B cell (primary cell): ENCODE measurements around the gene SOX8. TPM values are rescaled to one million over a fixed set of nuclear protein-coding genes. Genes with fewer than 3 reads are reported as not detected.

Source experiments
- ATAC-seq: fragments of 200-7000 bp; cut with Tn5 transposase; one replicate; pipeline ENCODE4 v1.10.0; 2021; ENCODE audit warnings: low read depth, mild to moderate bottlenecking, moderate number of reproducible peaks, moderate library complexity
- CTCF ChIA-PET: fragments of 350-600 bp; sonication (Branson Sonifier 250); formaldehyde crosslinking; loops from one replicate; lab custom pipeline; 2021; ENCODE audit warnings: antibody characterized with exemption, inconsistent platforms; lab: Charles Lee
- POLR2A ChIA-PET: fragments of 350-600 bp; sonication (Branson Sonifier 250); formaldehyde crosslinking; loops from one replicate; lab custom pipeline; 2021; ENCODE audit warnings: antibody characterized with exemption; lab: Charles Lee
- DNase-seq: peaks from one replicate; pipeline ENCODE4 v3.0.0; 2013
- H2AFZ ChIP-seq: 2 replicates; pipeline ENCODE4 v1.6.1; 2012; ENCODE audit warnings: mild to moderate bottlenecking, low read depth, low read length; ENCODE audit not compliant: insufficient read depth, poor library complexity, severe bottlenecking
- H3K27ac ChIP-seq, 2 donors: 1 replicate in 1 of 2; 2 replicates in 1 of 2; pipeline ENCODE4 v1.5.1; 2012 to 2013; ENCODE audit warnings: low read length in 2 of 2, mild to moderate bottlenecking in 2 of 2, moderate library complexity in 1 of 2
- H3K27me3 ChIP-seq, 4 experiments: fragments of 200-600 bp in 1 of 4; sonication (generic) in 1 of 4; replicated peaks in 1 of 4; 1 replicate in 2 of 4; 2 replicates in 2 of 4; pipeline versions ENCODE4 v1.6.1 to v1.7.0; 2013 to 2016; ENCODE audit warnings: low read length in 3 of 4, mild to moderate bottlenecking in 2 of 4, mixed read lengths in 1 of 4, moderate library complexity in 1 of 4; ENCODE audit not compliant: insufficient read depth in 4 of 4, control insufficient read depth in 3 of 4; ENCODE audit errors: control extremely low read depth in 1 of 4
- H3K36me3 ChIP-seq, 2 experiments: replicated peaks in 1 of 2; 1 replicate in 1 of 2; 2 replicates in 1 of 2; pipeline versions ENCODE4 v1.6.1 to v1.7.1; 2013; ENCODE audit warnings: low read length in 1 of 2; ENCODE audit not compliant: insufficient read depth in 2 of 2, control insufficient read depth in 1 of 2; ENCODE audit errors: control extremely low read depth in 1 of 2, extremely low read depth in 1 of 2
- H3K4me1 ChIP-seq, 2 donors: fragments of 200-600 bp in 1 of 2; sonication (generic) in 1 of 2; 1 replicate in 1 of 2; 2 replicates in 1 of 2; pipeline versions ENCODE4 v1.5.1 to v1.6.1; 2013 to 2017; ENCODE audit warnings: low read length in 2 of 2; ENCODE audit not compliant: control insufficient read depth in 2 of 2, insufficient read depth in 2 of 2
- H3K4me2 ChIP-seq: replicated peaks from 2 replicates; pipeline ENCODE3; 2012; ENCODE audit warnings: mild to moderate bottlenecking, low read depth, low read length; ENCODE audit not compliant: poor library complexity, severe bottlenecking
- H3K4me3 ChIP-seq, 5 experiments: fragments of 200-600 bp in 1 of 5; sonication (generic) in 1 of 5; 1 replicate in 3 of 5; 2 replicates in 2 of 5; pipeline versions ENCODE4 v1.5.1 to v1.7.0; 2011 to 2016; ENCODE audit warnings: low read length in 4 of 5, mild to moderate bottlenecking in 4 of 5, low read depth in 2 of 5, control low read depth in 1 of 5, moderate library complexity in 1 of 5; ENCODE audit not compliant: insufficient read depth in 1 of 5; ENCODE audit errors: control extremely low read depth in 1 of 5, extremely low read depth in 1 of 5
- H3K79me2 ChIP-seq: fragments of 200-600 bp; sonication (generic); one replicate; pipeline ENCODE4 v1.6.0; 2016; ENCODE audit warnings: low read length; ENCODE audit not compliant: control insufficient read depth, insufficient read depth
- H3K9ac ChIP-seq: fragments of 200-600 bp; sonication (generic); 2 replicates; pipeline ENCODE4 v1.6.1; 2017; ENCODE audit warnings: mild to moderate bottlenecking, low read length, moderate library complexity
- H3K9me3 ChIP-seq, 3 donors: one replicate each; pipeline versions ENCODE4 v1.6.1 to v1.7.1; 2013; ENCODE audit warnings: low read length in 2 of 3; ENCODE audit not compliant: control insufficient read depth in 2 of 3, insufficient read depth in 1 of 3; ENCODE audit errors: control extremely low read depth in 1 of 3
- H4K20me1 ChIP-seq: 2 replicates; pipeline ENCODE4 v1.6.0; 2012; ENCODE audit warnings: mild to moderate bottlenecking, low read length; ENCODE audit not compliant: insufficient read depth, control insufficient read depth, poor library complexity, severe bottlenecking
- H3K27ac Mint-ChIP-seq: one replicate; pipeline ENCODE4 v1.8.0; 2021; ENCODE audit warnings: mixed read lengths
- H3K27me3 Mint-ChIP-seq: one replicate; pipeline ENCODE4 v1.8.0; 2021; ENCODE audit warnings: mixed read lengths
- H3K4me1 Mint-ChIP-seq: one replicate; pipeline ENCODE4 v1.8.0; 2021; ENCODE audit warnings: mixed read lengths
- H3K4me3 Mint-ChIP-seq: one replicate; pipeline ENCODE4 v1.8.0; 2021; ENCODE audit warnings: mixed read lengths
- H3K9me3 Mint-ChIP-seq: one replicate; pipeline ENCODE4 v1.8.0; 2022; ENCODE audit warnings: mixed read lengths; ENCODE audit not compliant: insufficient read depth
- CTCF ChIP-seq: fragments of 200-600 bp; IDR thresholded peaks from one replicate; pipeline ENCODE4 v1.8.0; 2022; ENCODE audit warnings: antibody characterized with exemption, mild to moderate bottlenecking
- EZH2 ChIP-seq: IDR thresholded peaks from 2 replicates; pipeline ENCODE4 v1.6.1; 2012; ENCODE audit warnings: borderline replicate concordance, low read depth, mild to moderate bottlenecking, moderate library complexity, low read length; ENCODE audit not compliant: insufficient read depth, poor library complexity, severe bottlenecking
- WGBS: methylation state at CpG from one replicate; pipeline ENCODE4 v1.1.5; 2013; ENCODE audit warnings: missing lambda C conversion rate; ENCODE audit not compliant: insufficient coverage; 5-methylcytosine and 5-hydroxymethylcytosine counted together
- intact Hi-C: fragments of 100-400 bp; cut with micrococcal nuclease; formaldehyde crosslinking; loops from one replicate; pipeline ENCODE4 v1.10.0; 2022
- polyA plus RNA-seq: library from polyadenylated mRNA; depleted of rRNA; stranded (reverse); fragments of >200 nt; gene quantifications from 2 replicates; pipeline ENCODE4 v1.2.3, GENCODE V29; 2012
- total RNA-seq, 2 donors: library from RNA; stranded (reverse); fragments of 120-200 nt in 1 of 2; gene quantifications; 1 replicate in 1 of 2; 2 replicates in 1 of 2; pipeline versions ENCODE4 v1.2.3 to v1.2.4, GENCODE V29; 2013 to 2022

Gene SOX8
- total and polyA plus RNA-seq, 2 donors (not counting 1 experiment from before 2014, with no cell fraction given) = 0.03 to 1.2 TPM

- Histone ChIP-seq H3K9me3 (peaks cover 3 to 39% (median 16%) of the 10 kb centered on the region in 3 donors), H3K79me2 (no peaks in the 10 kb centered on the region), H3K4me3 (no peak overlapping the region), H3K27ac (no peak overlapping the region), H3K27me3 (no peaks in the 10 kb centered on the region), H4K20me1 (no peaks in the 10 kb centered on the region), H3K9ac (no peak overlapping the region), H3K4me1 (no peaks in the 10 kb centered on the region), H3K36me3 (peaks cover 7 to 9% of the 10 kb centered on the region in 2 experiments), H3K4me2 (no peak overlapping the region), H2AFZ (no peak overlapping the region)
- ChIA-PET POLR2A (no interaction called here), CTCF (interaction anchor here (0.6 kb wide), 1 partner anchor 80 kb away, joined by 3 read pairs; no protein-coding TSS in a partner anchor)
- DNase-seq (no peak), ATAC-seq (no peak)
- Mint-ChIP-seq H3K4me3 (no peak overlapping the region), H3K27ac (no peak overlapping the region), H3K27me3 (no peaks in the 10 kb centered on the region), H3K4me1 (no peaks in the 10 kb centered on the region), H3K9me3 (peaks cover 19% of the 10 kb centered on the region)
- intact Hi-C loops = no loop called here
- WGBS = 92% methylated on average over 12 of the region's 17 CpGs
- no peak for TF ChIP-seq CTCF
- no peak for TF ChIP-seq EZH2
Observed at GRCh38 chr16:939941-940340, 41.6 kb upstream of the SOX8 start.

GRCh38 chr16:942436-943060 is 39.0 kb upstream of the SOX8 start:
- H3K4me2 ChIP-seq = no peak overlapping the region
- intact Hi-C loops = no loop called here
- no peaks in the 10 kb centered on the region for H3K4me1 ChIP-seq
- H3K27me3 Mint-ChIP-seq = no peaks in the 10 kb centered on the region
- no peak overlapping the region for H3K4me3 ChIP-seq
- no peak overlapping the region for H3K4me3 Mint-ChIP-seq
- ChIA-PET POLR2A (no interaction called here), CTCF (no interaction called here)
- H3K9ac ChIP-seq = no peak overlapping the region
- no peak for TF ChIP-seq EZH2
- no peak for TF ChIP-seq CTCF
- 95% methylated on average over 3 of the region's 4 CpGs for WGBS
- ATAC-seq (no peak), DNase-seq (no peak)
- H3K36me3 ChIP-seq = peaks cover 9 to 27% of the 10 kb centered on the region in 2 experiments
- H3K9me3 ChIP-seq = peaks cover 3 to 39% (median 16%) of the 10 kb centered on the region in 3 donors
- peaks cover 19% of the 10 kb centered on the region for H3K9me3 Mint-ChIP-seq
- H4K20me1 ChIP-seq = no peaks in the 10 kb centered on the region
- H2AFZ ChIP-seq = no peak overlapping the region
- no peaks in the 10 kb centered on the region for H3K4me1 Mint-ChIP-seq
- no peak overlapping the region for H3K27ac ChIP-seq
- H3K27ac Mint-ChIP-seq = no peak overlapping the region
- no peaks in the 10 kb centered on the region for H3K27me3 ChIP-seq
- no peaks in the 10 kb centered on the region for H3K79me2 ChIP-seq
